Loucy (cell line): ENCODE data around the gene FCHSD2.

ENCODE experiments used
- EZH2phosphoT487 ChIP-seq: fragments of 200-600 bp; IDR thresholded peaks from 2 replicates; pipeline ENCODE4 v1.6.1; 2018; ENCODE audit warnings: antibody characterized with exemption, mild to moderate bottlenecking, moderate library complexity, borderline replicate concordance
- TF ChIP-seq, protein P1 (sequence below): fragments of 200-600 bp; sonication (generic); conservative IDR thresholded peaks from 2 replicates; pipeline ENCODE4 v1.5.1; 2014; ENCODE audit warnings: mild to moderate bottlenecking, antibody characterized with exemption, low read length

DNA sequence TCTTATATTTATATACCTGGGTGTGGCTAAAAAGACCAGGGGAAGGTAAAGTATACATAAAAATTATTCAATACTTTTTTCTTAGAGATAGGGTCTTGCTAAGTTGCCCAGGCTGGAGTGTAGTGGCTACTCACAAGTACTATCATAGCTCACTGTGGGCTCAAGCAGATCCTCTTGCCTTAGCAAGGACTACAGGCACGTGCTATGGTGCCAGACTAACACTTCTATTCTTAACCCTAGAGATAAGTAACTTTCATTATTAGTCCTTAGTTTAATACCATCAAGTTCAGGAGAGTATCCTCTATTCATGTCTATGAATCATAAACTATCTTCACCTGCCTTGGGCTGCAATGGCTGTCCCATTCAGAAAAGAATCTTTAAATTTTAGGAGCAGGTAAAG lies 11.9 kb downstream of the FCHSD2 start:
- TF ChIP-seq, protein P1, sequence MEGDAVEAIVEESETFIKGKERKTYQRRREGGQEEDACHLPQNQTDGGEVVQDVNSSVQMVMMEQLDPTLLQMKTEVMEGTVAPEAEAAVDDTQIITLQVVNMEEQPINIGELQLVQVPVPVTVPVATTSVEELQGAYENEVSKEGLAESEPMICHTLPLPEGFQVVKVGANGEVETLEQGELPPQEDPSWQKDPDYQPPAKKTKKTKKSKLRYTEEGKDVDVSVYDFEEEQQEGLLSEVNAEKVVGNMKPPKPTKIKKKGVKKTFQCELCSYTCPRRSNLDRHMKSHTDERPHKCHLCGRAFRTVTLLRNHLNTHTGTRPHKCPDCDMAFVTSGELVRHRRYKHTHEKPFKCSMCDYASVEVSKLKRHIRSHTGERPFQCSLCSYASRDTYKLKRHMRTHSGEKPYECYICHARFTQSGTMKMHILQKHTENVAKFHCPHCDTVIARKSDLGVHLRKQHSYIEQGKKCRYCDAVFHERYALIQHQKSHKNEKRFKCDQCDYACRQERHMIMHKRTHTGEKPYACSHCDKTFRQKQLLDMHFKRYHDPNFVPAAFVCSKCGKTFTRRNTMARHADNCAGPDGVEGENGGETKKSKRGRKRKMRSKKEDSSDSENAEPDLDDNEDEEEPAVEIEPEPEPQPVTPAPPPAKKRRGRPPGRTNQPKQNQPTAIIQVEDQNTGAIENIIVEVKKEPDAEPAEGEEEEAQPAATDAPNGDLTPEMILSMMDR: no peak
- TF ChIP-seq EZH2phosphoT487: no peak
